Measurements from ENCODE around the gene MKRN2OS.

DNA sequence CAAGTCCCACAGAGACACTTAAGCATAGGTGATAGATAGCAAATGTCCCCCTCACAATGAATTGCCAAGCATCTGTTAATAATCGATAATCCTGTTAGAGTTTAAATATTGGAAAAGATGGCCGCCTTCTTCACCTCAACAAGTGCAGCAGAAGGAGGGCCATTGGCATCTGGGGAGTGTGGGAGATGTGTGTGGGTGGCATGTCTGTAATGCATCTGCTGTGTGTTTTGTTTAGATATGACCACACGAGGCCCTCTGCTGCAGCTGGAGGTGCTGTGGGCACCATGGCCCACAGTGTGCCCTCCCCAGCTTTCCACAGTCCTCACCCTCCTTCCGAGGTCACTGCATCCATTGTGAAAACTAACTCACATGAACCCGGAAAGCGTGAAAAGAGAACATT is 24.5 kb upstream of the MKRN2OS start:
- TF ChIP-seq CTCF (conservative IDR thresholded peaks at IDR 0.05; ENCODE audit: low read depth, low read length) (no peak), EZH2 (IDR thresholded peaks at IDR 0.05; ENCODE audit: borderline replicate concordance, low read depth, low read length, poor library complexity, severe bottlenecking) (no peak)

Data from A673 (cell line).